H9 (cell line): ENCODE data around the gene LONP2. TPM values are rescaled to one million over a fixed set of nuclear protein-coding genes. Genes with fewer than 3 reads are reported as not detected.

ENCODE experiments used
- DNase-seq: peaks from one replicate; pipeline ENCODE4 v3.0.0-alpha.2; 2017
- H2AFZ ChIP-seq: one replicate; pipeline ENCODE4 v1.6.1; 2013; ENCODE audit warnings: mild to moderate bottlenecking, low read length, control low read depth, moderate library complexity
- H2AK5ac ChIP-seq: 2 replicates; pipeline ENCODE4 v1.6.1; 2013; ENCODE audit warnings: low read length, control low read depth, mixed read lengths; ENCODE audit not compliant: insufficient read length
- H2BK120ac ChIP-seq: one replicate; pipeline ENCODE4 v1.6.1; 2013; ENCODE audit warnings: low read depth, mild to moderate bottlenecking, low read length, control low read depth, inconsistent platforms; ENCODE audit not compliant: poor library complexity, severe bottlenecking
- H2BK12ac ChIP-seq: 2 replicates; pipeline ENCODE4 v1.6.1; 2013; ENCODE audit warnings: low read length, control low read depth, mixed read lengths, low read depth; ENCODE audit not compliant: insufficient read length
- H2BK15ac ChIP-seq: 2 replicates; pipeline ENCODE4 v1.6.1; 2013; ENCODE audit warnings: low read depth, low read length, control low read depth
- H2BK20ac ChIP-seq: one replicate; pipeline ENCODE4 v1.6.1; 2013; ENCODE audit warnings: low read depth, mild to moderate bottlenecking, low read length, control low read depth, inconsistent platforms; ENCODE audit not compliant: poor library complexity, severe bottlenecking
- H2BK5ac ChIP-seq: 2 replicates; pipeline ENCODE4 v1.6.1; 2013; ENCODE audit warnings: low read length, control low read depth, mixed read lengths; ENCODE audit not compliant: insufficient read length
- H3K14ac ChIP-seq: 2 replicates; pipeline ENCODE4 v1.6.1; 2013; ENCODE audit warnings: low read length, control low read depth; ENCODE audit not compliant: insufficient read depth
- H3K18ac ChIP-seq: 2 replicates; pipeline ENCODE4 v1.6.1; 2013; ENCODE audit warnings: low read depth, mild to moderate bottlenecking, mixed read lengths, low read length, control low read depth; ENCODE audit not compliant: insufficient read length
- H3K23ac ChIP-seq: 2 replicates; pipeline ENCODE4 v1.6.1; 2013; ENCODE audit warnings: low read length, control low read depth, mixed read lengths, low read depth; ENCODE audit not compliant: insufficient read length
- H3K23me2 ChIP-seq: 2 replicates; pipeline ENCODE4 v1.6.1; 2013; ENCODE audit warnings: low read depth, mild to moderate bottlenecking, mixed read lengths, low read length, control low read depth; ENCODE audit not compliant: insufficient read length, poor library complexity, severe bottlenecking
- H3K27ac ChIP-seq: 2 replicates; pipeline ENCODE4 v1.5.1; 2013; ENCODE audit warnings: low read length, control low read depth, mixed read lengths, low read depth; ENCODE audit not compliant: insufficient read length
- H3K27me3 ChIP-seq: 2 replicates; pipeline ENCODE4 v1.6.1; 2013; ENCODE audit warnings: low read length, control low read depth, inconsistent platforms; ENCODE audit not compliant: insufficient read depth
- H3K4ac ChIP-seq: 2 replicates; pipeline ENCODE4 v1.6.1; 2013; ENCODE audit warnings: low read depth, mild to moderate bottlenecking, control low read depth, inconsistent platforms, low read length, moderate library complexity
- H3K4me1 ChIP-seq: 2 replicates; pipeline ENCODE4 v1.6.1; 2013; ENCODE audit warnings: low read length, control low read depth, inconsistent platforms; ENCODE audit not compliant: insufficient read depth
- H3K4me2 ChIP-seq: 2 replicates; pipeline ENCODE4 v1.6.1; 2013; ENCODE audit warnings: low read length, control low read depth, mixed read lengths; ENCODE audit not compliant: insufficient read length, insufficient read depth
- H3K56ac ChIP-seq: 2 replicates; pipeline ENCODE4 v1.6.1; 2013; ENCODE audit warnings: low read depth, mild to moderate bottlenecking, mixed read lengths, low read length, control low read depth; ENCODE audit not compliant: insufficient read length
- H3K79me1 ChIP-seq: 2 replicates; pipeline ENCODE4 v1.6.1; 2013; ENCODE audit warnings: low read depth, mild to moderate bottlenecking, moderate library complexity, low read length, control low read depth, inconsistent platforms; ENCODE audit not compliant: insufficient read depth, poor library complexity, severe bottlenecking
- H3K79me2 ChIP-seq: 2 replicates; pipeline ENCODE4 v1.6.1; 2013; ENCODE audit warnings: low read length, control low read depth, inconsistent platforms; ENCODE audit not compliant: insufficient read depth
- H3K9ac ChIP-seq: 2 replicates; pipeline ENCODE4 v1.6.1; 2013; ENCODE audit warnings: low read length, control low read depth, mixed read lengths; ENCODE audit not compliant: insufficient read length; ENCODE audit errors: extremely low read depth
- H3K9me3 ChIP-seq: one replicate; pipeline ENCODE4 v1.6.1; 2013; ENCODE audit warnings: low read depth, low read length, inconsistent platforms; ENCODE audit not compliant: control insufficient read depth
- H3T11ph ChIP-seq: one replicate; pipeline ENCODE4 v1.6.1; 2013; ENCODE audit warnings: mild to moderate bottlenecking, low read length, control low read depth, inconsistent platforms
- H4K20me1 ChIP-seq: one replicate; pipeline ENCODE4 v1.6.1; 2013; ENCODE audit not compliant: control insufficient read depth, insufficient read length, insufficient read depth
- H4K5ac ChIP-seq: 2 replicates; pipeline ENCODE4 v1.6.1; 2013; ENCODE audit warnings: low read depth, mild to moderate bottlenecking, mixed read lengths, low read length, control low read depth; ENCODE audit not compliant: insufficient read length
- H4K8ac ChIP-seq: replicated peaks from 2 replicates; pipeline ENCODE4 v1.6.1; 2013; ENCODE audit warnings: low read length, control low read depth, mixed read lengths, low read depth; ENCODE audit not compliant: insufficient read length
- H4K91ac ChIP-seq: 2 replicates; pipeline ENCODE4 v1.6.1; 2013; ENCODE audit warnings: low read depth, mild to moderate bottlenecking, moderate library complexity, mixed read lengths, low read length, control low read depth; ENCODE audit not compliant: insufficient read length
- H3K27ac Mint-ChIP-seq, 3 experiments: 2 replicates in 2 of 3; 3 replicates in 1 of 3; pipeline ENCODE4 v1.8.0; 2020 to 2021; ENCODE audit warnings: mixed read lengths in 3 of 3, mild to moderate bottlenecking in 1 of 3, moderate library complexity in 1 of 3
- H3K27me3 Mint-ChIP-seq: 2 replicates; pipeline ENCODE4 v1.8.0; 2021; ENCODE audit warnings: low read depth, mild to moderate bottlenecking, moderate library complexity, mixed read lengths
- H3K36me3 Mint-ChIP-seq, 3 experiments: 2 replicates in 2 of 3; 3 replicates in 1 of 3; pipeline ENCODE4 v1.8.0; 2020 to 2021; ENCODE audit warnings: low read depth in 3 of 3, mixed read lengths in 3 of 3; ENCODE audit not compliant: insufficient read depth in 1 of 3
- H3K4me1 Mint-ChIP-seq, 2 experiments: 2 replicates each; pipeline ENCODE4 v1.8.0; 2020; ENCODE audit warnings: mixed read lengths in 2 of 2
- H3K4me3 Mint-ChIP-seq, 2 experiments: 2 replicates in 1 of 2; 3 replicates in 1 of 2; pipeline ENCODE4 v1.8.0; 2020 to 2021; ENCODE audit warnings: mild to moderate bottlenecking in 2 of 2, mixed read lengths in 2 of 2, moderate library complexity in 1 of 2
- H3K9me3 Mint-ChIP-seq, 2 experiments: 2 replicates in 1 of 2; 3 replicates in 1 of 2; pipeline ENCODE4 v1.8.0; 2020; ENCODE audit warnings: mild to moderate bottlenecking in 2 of 2, mixed read lengths in 2 of 2, moderate library complexity in 1 of 2
- CTCF ChIP-seq: fragments of 200-600 bp; sonication (generic); conservative IDR thresholded peaks from 3 replicates; pipeline ENCODE4 v1.8.0; 2021; ENCODE audit warnings: antibody characterized with exemption, mild to moderate bottlenecking
- WGBS: extraction: QIAGEN DNeasy Blood & Tissue Kit; methylation state at CpG from one replicate; pipeline ENCODE4 v1.1.7; 2013; ENCODE audit warnings: missing lambda C conversion rate, low lambda C conversion rate, mixed read lengths; ENCODE audit not compliant: insufficient read length; ENCODE audit errors: extremely low coverage; 5-methylcytosine and 5-hydroxymethylcytosine counted together
- total RNA-seq: library from RNA; stranded (reverse); gene quantifications from 2 replicates; pipeline ENCODE4 v1.2.1, GENCODE V29; 2021

LONP2 gene
- total RNA-seq, 1 experiment from 2014 or later: 27.8 TPM

GRCh38 chr16:48201515-48202201, 42.4 kb upstream of the LONP2 start:
- Mint-ChIP-seq H3K9me3 (no peaks in the 10 kb centered on the region; a peak in 1 of 5 replicates), H3K27ac (no peak overlapping the region), H3K27me3 (no peaks in the 10 kb centered on the region; the same call in 1 of the 2 replicates), H3K4me3 (no peak overlapping the region), H3K4me1 (peaks cover 0 to 1% of the 10 kb centered on the region in 2 experiments; a peak in 2 of 4 replicates), H3K36me3 (no peaks in the 10 kb centered on the region; a peak in 1 of 7 replicates)
- Histone ChIP-seq H4K5ac (no peak overlapping the region), H2BK15ac (no peak overlapping the region), H3K23me2 (no peaks in the 10 kb centered on the region), H3K23ac (no peak overlapping the region), H4K8ac (no peak overlapping the region), H3K79me2 (no peaks in the 10 kb centered on the region), H3K18ac (no peak overlapping the region), H2BK5ac (no peak overlapping the region), H2BK120ac (no peak overlapping the region), H3K4me1 (no peaks in the 10 kb centered on the region; the same call in 1 of the 2 replicates), H2BK20ac (no peak overlapping the region), H3K27ac (no peak overlapping the region), H4K91ac (no peak overlapping the region), H3K14ac (no peak overlapping the region; the same call in 1 of the 2 replicates), H2BK12ac (no peak overlapping the region), H3K9me3 (no peaks in the 10 kb centered on the region), H3K27me3 (no peaks in the 10 kb centered on the region), H4K20me1 (no peaks in the 10 kb centered on the region), H3K56ac (no peak overlapping the region), H2AK5ac (no peak overlapping the region), H3T11ph (no peak overlapping the region), H2AFZ (no peak overlapping the region), H3K79me1 (no peaks in the 10 kb centered on the region), H3K4me2 (no peak overlapping the region), H3K4ac (no peak overlapping the region), H3K9ac (no peak overlapping the region)
- no peak for DNase-seq
- WGBS: no CpG with 5 or more reads among the region's 6 CpGs
- no peak for TF ChIP-seq CTCF
